IMR-90 (cell line): ENCODE results near the gene CYB561A3. TPM values are rescaled to one million over a fixed set of nuclear protein-coding genes. Genes with fewer than 3 reads are reported as not detected.

Experiments used
- ATAC-seq: fragments of 200-7000 bp; cut with Tn5 transposase; 2 replicates; pipeline ENCODE4 v1.9.1; 2020; ENCODE audit warnings: low read depth, mild to moderate bottlenecking, moderate library complexity
- BruUV-seq: library from RNA; stranded (reverse); fragments of 400-500 nt; replicated peaks from 2 replicates; lab custom pipeline; 2021; lab: Mats Ljungman, UMichigan
- CTCF ChIA-PET: fragments of 300-600 bp; formaldehyde crosslinking; extraction: SDS; loops from one replicate; lab custom pipeline; 2021; ENCODE audit warnings: antibody characterized with exemption; lab: Yijun Ruan, JAX
- POLR2A ChIA-PET: fragments of 300-600 bp; sonication (Branson Sonifier 250); formaldehyde crosslinking; loops from one replicate; lab custom pipeline; 2022; ENCODE audit warnings: antibody characterized with exemption; ENCODE audit not compliant: unreplicated experiment; lab: Charles Lee
- DNase-seq: peaks from one replicate; pipeline ENCODE4 v3.0.0; 2013
- H2AFZ ChIP-seq: replicated peaks from 2 replicates; pipeline ENCODE3; 2013; ENCODE audit warnings: low read length, mild to moderate bottlenecking; ENCODE audit not compliant: poor library complexity
- H2AK5ac ChIP-seq: 2 replicates; pipeline ENCODE4 v1.6.1; 2013; ENCODE audit warnings: low read depth, low read length, inconsistent platforms
- H2AK9ac ChIP-seq: replicated peaks from 2 replicates; pipeline ENCODE3; 2013; ENCODE audit warnings: mild to moderate bottlenecking, low read depth, low read length, moderate library complexity; ENCODE audit not compliant: poor library complexity
- H2BK120ac ChIP-seq: 2 replicates; pipeline ENCODE4 v1.6.1; 2013; ENCODE audit warnings: low read depth, low read length, inconsistent platforms
- H2BK15ac ChIP-seq: 3 replicates; pipeline ENCODE4 v1.6.1; 2013; ENCODE audit warnings: low read depth, low read length, inconsistent platforms
- H2BK20ac ChIP-seq: 2 replicates; pipeline ENCODE4 v1.6.1; 2013; ENCODE audit warnings: low read depth, mild to moderate bottlenecking, inconsistent platforms, low read length, moderate library complexity
- H2BK5ac ChIP-seq: 2 replicates; pipeline ENCODE4 v1.6.1; 2013; ENCODE audit warnings: mild to moderate bottlenecking, low read depth, low read length, inconsistent platforms; ENCODE audit not compliant: poor library complexity, severe bottlenecking
- H3K14ac ChIP-seq: replicated peaks from 2 replicates; pipeline ENCODE4 v1.6.1; 2013; ENCODE audit warnings: low read depth, low read length, inconsistent platforms
- H3K18ac ChIP-seq: 2 replicates; pipeline ENCODE4 v1.6.1; 2013; ENCODE audit warnings: low read depth, low read length, control low read depth
- H3K23ac ChIP-seq: 2 replicates; pipeline ENCODE4 v1.6.1; 2013; ENCODE audit warnings: low read depth, low read length, inconsistent platforms
- H3K27ac ChIP-seq: 2 replicates; pipeline ENCODE4 v1.5.1; 2013; ENCODE audit warnings: mild to moderate bottlenecking, control low read depth, low read length; ENCODE audit not compliant: insufficient read depth
- H3K27me3 ChIP-seq: 2 replicates; pipeline ENCODE4 v1.6.1; 2013; ENCODE audit warnings: low read length; ENCODE audit not compliant: control insufficient read depth, insufficient read depth
- H3K36me3 ChIP-seq: 2 replicates; pipeline ENCODE4 v1.6.1; 2013; ENCODE audit warnings: low read length, mixed read lengths; ENCODE audit not compliant: control insufficient read depth, insufficient read depth
- H3K4ac ChIP-seq: 2 replicates; pipeline ENCODE4 v1.6.1; 2013; ENCODE audit warnings: low read depth, low read length, inconsistent platforms
- H3K4me1 ChIP-seq: 2 replicates; pipeline ENCODE4 v1.6.1; 2013; ENCODE audit warnings: low read length, mixed read lengths; ENCODE audit not compliant: control insufficient read depth, insufficient read depth
- H3K4me2 ChIP-seq: 2 replicates; pipeline ENCODE4 v1.6.1; 2013; ENCODE audit warnings: low read depth, mild to moderate bottlenecking, control low read depth, low read length, moderate library complexity
- H3K4me3 ChIP-seq: 2 replicates; pipeline ENCODE4 v1.5.1; 2013; ENCODE audit warnings: low read depth, mild to moderate bottlenecking, control low read depth, low read length, moderate library complexity; ENCODE audit not compliant: insufficient read depth
- H3K56ac ChIP-seq: 2 replicates; pipeline ENCODE4 v1.6.1; 2013; ENCODE audit warnings: low read length, inconsistent platforms; ENCODE audit not compliant: insufficient read depth; ENCODE audit errors: extremely low read depth
- H3K79me1 ChIP-seq, 2 experiments: 2 replicates each; pipeline ENCODE4 v1.6.1; 2013; ENCODE audit warnings: low read length in 2 of 2, inconsistent platforms in 1 of 2, low read depth in 1 of 2
- H3K9ac ChIP-seq: 2 replicates; pipeline ENCODE4 v1.6.1; 2013; ENCODE audit warnings: low read depth, low read length, control low read depth
- H3K9me1 ChIP-seq: 2 replicates; pipeline ENCODE4 v1.6.1; 2013; ENCODE audit warnings: low read length, inconsistent platforms; ENCODE audit not compliant: insufficient read depth
- H3K9me3 ChIP-seq: 2 replicates; pipeline ENCODE4 v1.6.1; 2013; ENCODE audit warnings: low read length; ENCODE audit not compliant: control insufficient read depth, insufficient read depth
- H4K20me1 ChIP-seq: 2 replicates; pipeline ENCODE4 v1.6.1; 2013; ENCODE audit warnings: low read length, inconsistent platforms; ENCODE audit not compliant: insufficient read depth
- H4K5ac ChIP-seq: 2 replicates; pipeline ENCODE4 v1.6.1; 2013; ENCODE audit warnings: mild to moderate bottlenecking, low read depth, low read length, control low read depth
- H4K8ac ChIP-seq, 2 experiments: 2 replicates each; pipeline ENCODE4 v1.6.1; 2013; ENCODE audit warnings: low read depth in 2 of 2, low read length in 2 of 2, control low read depth in 1 of 2, inconsistent platforms in 1 of 2
- H4K91ac ChIP-seq: 2 replicates; pipeline ENCODE4 v1.6.1; 2013; ENCODE audit warnings: low read depth, low read length, inconsistent platforms; ENCODE audit not compliant: insufficient read depth
- BHLHE40 ChIP-seq: fragments of 150-350 bp; IDR thresholded peaks from 2 replicates; pipeline ENCODE4 v1.6.1; 2016; ENCODE audit warnings: mild to moderate bottlenecking, low read depth, low read length
- CEBPB ChIP-seq: IDR thresholded peaks from 2 replicates; pipeline ENCODE4 v1.6.1; 2012; ENCODE audit warnings: low read depth, low read length, improper control_type of control experiment
- CHD1 ChIP-seq: IDR thresholded peaks from 2 replicates; pipeline ENCODE4 v1.6.1; 2012; ENCODE audit warnings: low read depth, low read length, improper control_type of control experiment
- CTCF ChIP-seq: conservative IDR thresholded peaks from 2 replicates; pipeline ENCODE4 v1.5.1; 2012; ENCODE audit warnings: mild to moderate bottlenecking, low read depth, low read length, improper control_type of control experiment
- MAZ ChIP-seq: IDR thresholded peaks from 2 replicates; pipeline ENCODE4 v1.6.1; 2012; ENCODE audit warnings: low read depth, mild to moderate bottlenecking, low read length, improper control_type of control experiment, moderate library complexity, borderline replicate concordance
- MXI1 ChIP-seq: IDR thresholded peaks from 2 replicates; pipeline ENCODE4 v1.6.1; 2012; ENCODE audit warnings: low read depth, mild to moderate bottlenecking, low read length, moderate library complexity, borderline replicate concordance
- POLR2A ChIP-seq: IDR thresholded peaks from 2 replicates; pipeline ENCODE4 v1.6.1; 2012; ENCODE audit warnings: mild to moderate bottlenecking, low read depth, low read length
- RAD21 ChIP-seq: IDR thresholded peaks from 2 replicates; pipeline ENCODE4 v1.6.1; 2012; ENCODE audit warnings: low read length, improper control_type of control experiment
- RFX5 ChIP-seq: IDR thresholded peaks from 2 replicates; pipeline ENCODE4 v1.8.0; 2012; ENCODE audit warnings: low read depth, mild to moderate bottlenecking, low read length, moderate library complexity
- SMC3 ChIP-seq: fragments of 150-350 bp; IDR thresholded peaks from 2 replicates; pipeline ENCODE4 v1.6.1; 2016; ENCODE audit warnings: low read depth, mild to moderate bottlenecking, antibody characterized with exemption, low read length, moderate library complexity
- dilution Hi-C: fragments of 300-500 bp; cut with HindIII; formaldehyde crosslinking; loops from one replicate; pipeline ENCODE4 v1.14.3; 2018; ENCODE audit warnings: low sequenced_read_pairs; ENCODE audit not compliant: unreplicated experiment
- in situ Hi-C: fragments of 300-500 bp; cut with MboI; formaldehyde crosslinking; loops from 3 replicates; pipeline ENCODE4 v1.14.3; 2019; ENCODE audit warnings: low sequenced_read_pairs, inconsistent platforms, mixed read lengths
- intact Hi-C: fragments of 100-400 bp; cut with micrococcal nuclease; formaldehyde crosslinking; loops from 2 replicates; pipeline ENCODE4 v1.10.0; 2022
- polyA plus RNA-seq, 3 experiments: library from polyadenylated mRNA; depleted of rRNA; stranded (reverse); fragments of >200 nt; gene quantifications; 2 replicates each; pipeline ENCODE4 v1.2.3, GENCODE V29; 2012; ENCODE audit warnings: low replicate concordance in 1 of 3
- total RNA-seq: library from RNA; depleted of rRNA; stranded (reverse); fragments of >200 nt; gene quantifications from 2 replicates; pipeline ENCODE4 v1.2.3, GENCODE V29; 2012

The CYB561A3 gene
- total and polyA plus RNA-seq, 2 of the 4 experiments (the other 2 are of a cell fraction), result 13.6 to 39.2 TPM

- no peak overlapping the region for H3K4ac ChIP-seq
- no peak overlapping the region for H3K9ac ChIP-seq
- no peaks in the 10 kb centered on the region for H3K27me3 ChIP-seq
- H2BK5ac ChIP-seq, result no peak overlapping the region
- peaks cover 32 to 61% of the 10 kb centered on the region in 2 experiments for H3K79me1 ChIP-seq
- no peak overlapping the region for H3K23ac ChIP-seq
- no peak overlapping the region for H3K18ac ChIP-seq
- no peak overlapping the region for H3K14ac ChIP-seq
- H3K36me3 ChIP-seq, result peaks cover 50% of the 10 kb centered on the region
- no peak overlapping the region for H3K4me3 ChIP-seq
- no peaks in the 10 kb centered on the region; the same call in 1 of the 2 replicates for H3K9me1 ChIP-seq
- intact Hi-C loops (no loop called here), dilution Hi-C loops (no loop called here), in situ Hi-C loops (no loop called here)
- TF ChIP-seq RFX5 (no peak), RAD21 (no peak), SMC3 (no peak), CEBPB (no peak), BHLHE40 (no peak), MXI1 (no peak), CHD1 (no peak), MAZ (no peak), POLR2A (no peak), CTCF (no peak)
- no TSS peak for BruUV-seq
- peak; percentile 36 for ATAC-seq
- peaks cover 50% of the 10 kb centered on the region; the same call in 1 of the 2 replicates for H4K20me1 ChIP-seq
- H3K27ac ChIP-seq, result no peak overlapping the region
- no peaks in the 10 kb centered on the region for H3K9me3 ChIP-seq
- no peak overlapping the region for H3K4me2 ChIP-seq
- POLR2A ChIA-PET, result interaction anchor here (0.6 kb wide), 2 partner anchors 14 to 31 kb away, joined by 3 to 5 read pairs; no protein-coding TSS in a partner anchor
- H2AK5ac ChIP-seq, result no peak overlapping the region
- H3K4me1 ChIP-seq, result peaks cover 9% of the 10 kb centered on the region
- no peak overlapping the region for H4K8ac ChIP-seq
- no peak overlapping the region for H2BK120ac ChIP-seq
- peak; percentile 57 for DNase-seq
- no peak overlapping the region for H4K5ac ChIP-seq
- H2AFZ ChIP-seq, result no peak overlapping the region
- no peak overlapping the region for H2BK15ac ChIP-seq
- CTCF ChIA-PET, result interaction anchor here (1.0 to 1.6 kb wide), 2 partner anchors 9 to 58 kb away, joined by 3 to 7 read pairs; no protein-coding TSS in a partner anchor
- no peak overlapping the region for H2BK20ac ChIP-seq
- no peak overlapping the region for H2AK9ac ChIP-seq
- H3K56ac ChIP-seq, result no peak overlapping the region
- H4K91ac ChIP-seq, result no peak overlapping the region
Observed at GRCh38 chr11:61327669-61328071, 34.0 kb downstream of the CYB561A3 start.
